HG02642 (cell line): ENCODE measurements around the gene CCL24.
"Not testable (repeated sequence)": the region's sequence is repeated elsewhere in the genome, so short reads cannot be mapped to it uniquely, and the experiment has no call there.

Experiments
- ATAC-seq: cut with Tn5 transposase; IDR thresholded peaks from one replicate; pipeline ENCODE4 v1.9.1; 2021; ENCODE audit warnings: mild to moderate bottlenecking; ENCODE audit not compliant: unreplicated experiment, poor library complexity

CCL24 gene

DNA sequence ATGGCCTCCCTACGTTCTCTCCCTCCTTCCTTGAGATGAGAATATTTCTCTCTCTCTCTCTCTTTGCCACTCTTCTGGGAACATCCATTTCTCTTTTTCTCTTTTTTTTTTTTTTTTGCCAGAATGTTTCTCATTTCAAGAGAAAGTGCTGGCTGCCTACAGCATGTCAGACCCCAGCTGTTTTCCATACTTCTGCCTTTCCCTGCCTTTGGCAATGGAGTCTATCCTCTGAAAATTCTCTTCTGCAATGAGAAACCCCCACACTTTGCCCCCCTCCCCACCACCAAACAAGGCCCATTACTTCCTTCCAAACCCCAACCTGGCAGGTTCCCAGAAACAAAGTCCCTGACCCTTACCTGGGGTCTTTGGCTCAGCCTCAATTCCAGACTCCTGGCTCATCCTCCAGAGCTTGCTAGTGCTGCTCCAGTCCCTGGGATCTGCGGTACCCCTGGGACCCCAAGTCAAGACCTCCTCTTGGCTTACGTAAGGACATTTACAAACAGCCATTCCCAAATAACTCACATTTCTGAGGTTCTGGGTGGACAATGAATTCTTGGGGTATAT, 24.2 kb downstream of the CCL24 start:
- ATAC-seq = no peak

DNA sequence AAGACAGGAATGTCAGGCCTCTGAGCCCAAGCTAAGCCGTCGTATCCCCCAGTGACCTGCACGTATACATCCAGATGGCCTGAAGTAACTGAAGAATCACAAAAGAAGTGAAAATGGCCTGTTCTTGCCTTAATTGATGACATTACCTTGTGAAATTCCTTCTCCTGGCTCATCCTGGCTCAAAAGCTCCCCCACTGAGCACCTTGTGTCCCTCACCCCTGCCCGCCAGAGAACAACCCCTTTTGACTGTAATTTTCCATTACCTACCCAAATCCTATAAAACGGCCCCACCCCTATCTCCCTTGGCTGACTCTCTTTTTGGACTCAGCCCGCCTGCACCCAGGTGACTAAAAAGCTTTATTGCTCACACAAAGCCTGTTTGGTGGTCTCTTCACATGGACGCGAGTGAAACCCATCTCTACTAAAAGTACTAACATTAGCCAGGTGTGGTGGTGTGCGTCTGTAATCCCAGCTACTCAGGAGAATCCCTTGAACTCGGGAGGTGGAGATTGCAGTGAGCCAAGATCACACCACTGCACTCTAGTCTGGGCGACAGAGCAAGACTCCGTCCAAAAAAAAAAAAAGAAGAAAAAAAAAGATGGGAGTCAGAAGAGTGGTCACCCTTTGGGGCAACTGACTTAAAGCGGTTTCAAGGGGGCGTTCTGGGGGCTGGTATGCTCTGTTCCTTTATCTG, 25.3 kb downstream of the CCL24 start:
- ATAC-seq = not testable (repeated sequence)

DNA sequence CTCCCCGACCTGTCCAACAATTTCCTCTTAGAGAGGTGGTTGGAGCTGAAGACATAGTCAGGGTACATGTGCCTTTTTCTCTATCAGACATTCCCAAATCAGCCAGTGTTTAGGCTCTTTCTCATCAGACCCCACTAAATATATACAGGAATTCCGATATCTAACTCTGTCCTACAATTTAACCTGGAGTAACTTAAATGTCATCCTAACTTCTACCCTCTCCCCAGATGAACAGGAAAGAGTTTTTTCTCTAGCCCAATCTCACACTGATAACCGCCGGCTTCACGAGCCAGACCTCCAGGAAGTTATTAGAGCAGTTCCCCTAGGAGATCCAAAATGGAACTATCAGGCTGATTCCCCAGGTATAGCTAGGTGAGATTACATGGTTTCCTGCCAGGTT, 30.5 kb downstream of the CCL24 start:
- ATAC-seq = not testable (repeated sequence)

DNA sequence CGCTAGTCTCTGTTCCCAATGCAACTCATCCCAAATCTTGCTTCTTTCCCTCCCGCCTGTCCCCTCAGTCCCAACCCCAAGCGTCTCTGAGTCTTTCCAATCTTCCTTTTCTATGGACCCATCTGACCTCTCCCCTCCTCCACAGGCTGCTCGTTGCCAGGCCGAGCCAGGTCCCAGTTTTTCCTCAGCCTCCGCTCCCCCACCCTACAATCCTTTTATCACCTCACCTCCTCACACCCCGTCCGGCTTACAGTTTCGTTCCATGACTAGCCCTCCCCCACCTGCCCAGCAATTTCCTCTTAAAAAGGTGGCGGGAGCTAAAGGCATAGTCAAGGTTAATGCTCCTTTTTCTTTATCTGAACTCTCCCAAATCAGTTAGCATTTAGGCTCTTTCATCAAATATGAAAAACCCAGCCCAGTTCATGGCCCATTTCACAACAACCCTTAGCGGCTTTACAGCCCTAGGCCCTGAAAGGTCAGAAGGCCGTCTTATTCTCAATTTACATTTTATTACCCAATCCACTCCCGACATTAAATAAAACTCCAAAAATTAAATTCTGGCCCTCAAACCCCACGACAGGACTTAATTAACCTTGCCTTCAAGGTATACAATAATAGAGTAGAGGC, 32.8 kb downstream of the CCL24 start:
- ATAC-seq = not testable (repeated sequence)

DNA sequence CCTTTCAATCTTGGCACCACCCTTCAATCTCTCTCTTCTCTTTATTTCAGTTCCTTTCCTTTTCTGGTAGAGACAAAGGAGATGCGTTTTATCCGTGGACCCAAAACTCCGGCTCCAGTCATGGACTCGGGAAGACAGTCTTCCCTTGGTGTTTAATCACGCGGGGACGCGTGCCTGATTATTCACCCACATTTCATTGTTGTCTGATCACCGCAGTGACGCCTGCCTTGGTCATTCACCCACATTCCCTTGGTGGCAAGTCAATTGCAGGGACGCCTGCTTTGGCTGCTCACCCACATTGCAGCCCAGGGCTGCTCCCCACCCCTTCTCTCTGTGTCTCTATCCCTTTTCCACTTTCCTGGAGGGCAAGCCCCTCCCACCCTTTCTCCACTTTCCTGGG, 34.1 kb downstream of the CCL24 start:
- ATAC-seq = not testable (repeated sequence)

DNA sequence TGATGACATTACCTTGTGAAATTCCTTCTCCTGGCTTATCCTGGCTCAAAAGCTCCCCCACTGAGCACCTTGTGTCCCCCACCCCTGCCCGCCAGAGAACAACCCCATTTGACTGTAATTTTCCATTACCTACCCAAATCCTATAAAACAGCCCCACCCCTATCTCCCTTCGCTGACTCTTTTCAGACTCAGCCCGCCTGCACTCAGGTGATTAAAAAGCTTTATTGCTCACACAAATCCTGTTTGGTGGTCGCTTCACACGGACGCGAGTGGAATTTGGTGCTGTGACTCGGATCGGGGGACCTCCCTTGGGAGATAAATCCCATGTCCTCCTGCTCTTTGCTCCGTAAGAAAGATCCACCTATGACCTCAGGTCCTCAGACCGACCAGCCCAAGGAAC, 34.6 kb downstream of the CCL24 start:
- ATAC-seq = not testable (repeated sequence)

DNA sequence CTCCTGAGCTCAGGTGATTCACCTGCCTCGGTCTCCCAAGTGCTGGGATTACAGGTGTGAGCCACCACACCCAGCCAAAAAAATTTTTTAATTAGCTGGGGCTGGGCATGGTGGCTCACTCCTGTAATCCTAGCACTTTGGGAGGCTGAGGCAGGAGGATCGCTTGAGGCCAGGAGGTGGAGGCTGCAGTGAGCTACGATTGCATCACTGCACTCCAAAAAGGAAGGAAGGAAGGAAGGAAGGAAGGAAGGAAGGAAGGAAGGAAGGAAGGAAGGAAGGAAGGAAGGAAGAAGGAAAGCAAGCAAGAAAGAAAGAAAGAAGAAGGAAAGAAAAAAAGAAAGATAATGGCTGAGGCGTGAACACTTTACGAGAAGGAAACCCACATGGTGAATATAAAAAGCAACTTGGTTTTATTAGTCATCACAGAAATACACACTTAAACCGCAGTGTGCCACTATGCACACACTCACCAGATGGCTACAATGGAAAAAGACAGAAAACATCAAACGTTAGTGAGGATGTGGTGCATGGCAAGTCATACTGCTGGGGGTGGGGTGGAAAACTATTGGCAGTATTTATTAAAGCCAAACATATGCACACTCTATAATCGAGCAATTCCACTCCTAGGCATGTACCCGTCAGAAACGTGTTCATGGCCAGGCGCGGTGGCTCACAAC, 37.2 kb downstream of the CCL24 start:
- no peak for ATAC-seq

DNA sequence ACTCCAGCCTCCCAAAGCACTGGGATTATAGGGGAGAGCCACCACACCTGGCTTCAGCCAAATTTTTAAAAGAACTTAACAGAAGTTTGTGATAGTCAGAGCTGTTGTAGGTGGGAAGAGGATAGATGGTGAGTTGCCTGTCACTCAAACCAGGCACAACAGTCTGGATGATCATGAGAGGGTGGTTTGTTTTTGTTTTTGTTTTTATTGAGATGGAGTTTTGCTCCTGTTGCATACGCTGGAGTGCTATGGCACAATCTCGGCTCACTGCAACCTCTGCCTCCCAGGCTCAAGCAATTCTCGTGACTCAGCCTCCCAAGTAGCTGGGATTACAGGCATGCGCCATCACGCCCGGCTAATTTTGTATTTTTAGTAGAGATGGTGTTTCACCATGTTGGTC, 39.6 kb downstream of the CCL24 start:
- not testable (repeated sequence) for ATAC-seq

DNA sequence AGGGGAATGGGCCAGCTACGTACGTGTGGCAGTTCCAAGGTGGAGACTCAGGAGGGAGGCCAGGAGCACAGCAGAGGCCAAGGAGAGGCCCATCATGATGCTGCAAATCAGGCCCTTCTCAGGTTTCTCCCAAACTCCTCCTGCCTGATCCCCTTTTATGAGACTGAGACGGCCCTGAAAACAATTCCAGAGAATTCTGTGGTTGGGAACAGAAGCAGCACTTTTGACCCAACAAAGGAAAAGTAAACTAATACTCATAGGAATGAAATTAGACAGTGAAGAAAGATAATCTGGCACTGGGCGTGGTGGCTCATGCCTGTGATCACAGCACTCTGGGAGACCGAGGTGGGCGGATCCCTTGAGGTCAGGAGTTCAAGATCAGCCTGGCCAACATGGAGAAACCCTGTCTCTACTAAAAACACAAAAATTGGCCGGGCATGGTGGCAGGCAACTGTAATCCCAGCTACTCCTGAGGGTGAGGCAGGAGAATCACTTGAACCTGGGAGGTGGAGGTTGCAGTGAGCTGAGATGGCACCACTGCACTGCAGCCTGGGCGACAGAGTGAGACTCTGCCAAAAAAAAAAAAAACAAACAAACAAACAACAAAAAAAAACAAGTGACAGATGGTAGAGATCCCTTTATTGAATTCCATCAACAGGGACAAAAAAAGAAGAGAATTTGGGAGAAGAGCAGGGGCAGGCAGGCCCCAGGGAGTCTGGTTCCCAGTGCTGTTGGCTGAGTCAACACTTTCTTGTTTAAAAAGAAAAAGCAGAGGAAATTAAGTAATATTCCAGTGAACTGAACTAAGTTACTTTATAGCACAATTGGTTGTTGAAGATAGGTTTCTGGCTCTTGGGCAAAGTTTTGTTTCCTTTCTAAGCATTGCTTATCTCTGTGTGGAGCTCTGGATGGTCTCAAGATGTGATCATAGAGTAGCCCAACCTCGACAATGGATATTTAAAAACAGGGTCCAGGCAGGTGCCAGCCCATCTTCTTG, 41.2 kb downstream of the CCL24 start, which contains the start of gene CCL26:
Gene CCL26, minus strand, starts transcription at position 131 of the 997 bp plus-strand sequence. Its CDS starts 35 bp downstream, at position 96.
- no peak for ATAC-seq

DNA sequence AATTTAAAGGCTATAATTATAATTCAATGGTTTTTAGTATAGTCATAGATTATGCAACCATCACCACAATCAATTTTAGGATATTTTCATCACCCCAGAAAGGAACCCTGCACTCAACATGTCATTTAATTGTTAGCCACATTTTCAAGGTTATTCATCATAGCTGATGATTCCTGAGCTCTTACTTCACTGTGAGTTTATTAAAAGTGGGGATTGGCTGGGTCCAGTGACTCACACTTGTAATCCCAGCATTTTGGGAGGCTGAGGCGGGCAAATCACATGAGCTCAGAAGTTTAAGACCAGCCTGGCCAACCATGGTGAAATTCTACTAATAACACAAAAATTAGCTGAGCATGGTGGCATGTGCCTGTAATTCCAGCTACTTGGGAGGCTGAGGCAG, 42.4 kb downstream of the CCL24 start:
- no peak for ATAC-seq

DNA sequence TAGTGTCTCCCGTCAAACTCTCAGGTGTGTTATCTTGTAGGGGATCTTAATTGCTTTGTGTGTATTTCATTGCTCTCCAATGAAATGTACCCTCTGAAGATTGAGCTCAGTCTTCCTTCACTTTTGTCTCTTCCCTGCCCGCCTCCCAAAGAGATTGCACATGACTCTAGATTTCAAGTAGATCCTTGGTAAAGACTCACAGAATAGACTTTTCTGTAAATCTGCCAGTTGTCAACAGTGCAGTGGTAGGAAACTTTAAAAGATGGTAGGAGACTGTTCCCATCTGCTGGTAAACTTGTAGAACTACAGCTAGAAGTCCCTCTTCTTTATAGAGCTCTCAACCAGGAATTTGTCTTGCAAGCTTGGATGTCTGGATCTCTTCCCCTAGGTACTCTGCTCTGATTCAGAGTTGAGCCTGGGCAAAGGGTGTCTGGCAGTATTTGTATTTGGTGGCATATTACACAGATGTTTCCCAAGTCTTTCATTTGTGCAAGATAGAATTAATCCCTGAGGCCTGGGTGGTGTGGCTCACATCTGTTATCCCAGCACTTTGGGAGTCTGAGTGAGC, 51.2 kb downstream of the CCL24 start:
- no peak for ATAC-seq

DNA sequence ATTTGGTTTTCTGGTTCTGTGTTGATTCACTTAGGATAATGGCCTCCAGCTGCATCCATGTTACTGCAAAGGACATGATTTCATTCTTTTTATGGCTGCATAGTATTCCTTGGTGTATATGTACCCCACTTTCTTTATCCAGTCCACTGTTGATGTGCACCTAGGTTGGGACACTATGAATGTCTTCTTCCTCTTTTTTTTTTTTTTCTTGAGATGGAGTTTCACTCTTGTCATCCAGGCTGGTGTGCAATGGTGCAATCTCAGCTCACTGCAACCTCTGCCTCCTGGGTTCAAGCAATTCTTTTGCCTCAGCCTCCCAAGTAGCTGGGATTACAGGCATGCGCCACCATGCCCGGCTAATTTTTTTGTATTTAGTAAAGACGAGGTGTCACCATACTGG, 51.8 kb downstream of the CCL24 start:
- ATAC-seq = not testable (repeated sequence)
